ENCODE results near the gene MRPL28. TPM values are rescaled to one million over a fixed set of nuclear protein-coding genes. Genes with fewer than 3 reads are reported as not detected.
"Not testable (repeated sequence)": the region's sequence is repeated elsewhere in the genome, so short reads cannot be mapped to it uniquely, and the experiment has no call there.

MRPL28 gene
- total RNA-seq, 4 donors from 2014 or later, result 45.1 to 79.5 (median 65.3) TPM

GRCh38 chr16:378821-379182 lies 8.5 kb upstream of the MRPL28 start:
- Histone ChIP-seq H3K36me3 (peaks cover 0 to 42% (median 8%) of the 10 kb centered on the region in 3 donors), H3K4me3 (no peak overlapping the region), H3K27ac (no peak overlapping the region), H3K9me3 (no peaks in the 10 kb centered on the region), H3K27me3 (no peaks in the 10 kb centered on the region), H3K4me1 (peaks cover 0 to 43% (median 13%) of the 10 kb centered on the region in 4 donors)
- TF ChIP-seq POLR2A (IDR thresholded peaks at IDR 0.05) (no peak), EP300 (IDR thresholded peaks at IDR 0.05) (no peak)
- TF ChIP-seq, protein P1, sequence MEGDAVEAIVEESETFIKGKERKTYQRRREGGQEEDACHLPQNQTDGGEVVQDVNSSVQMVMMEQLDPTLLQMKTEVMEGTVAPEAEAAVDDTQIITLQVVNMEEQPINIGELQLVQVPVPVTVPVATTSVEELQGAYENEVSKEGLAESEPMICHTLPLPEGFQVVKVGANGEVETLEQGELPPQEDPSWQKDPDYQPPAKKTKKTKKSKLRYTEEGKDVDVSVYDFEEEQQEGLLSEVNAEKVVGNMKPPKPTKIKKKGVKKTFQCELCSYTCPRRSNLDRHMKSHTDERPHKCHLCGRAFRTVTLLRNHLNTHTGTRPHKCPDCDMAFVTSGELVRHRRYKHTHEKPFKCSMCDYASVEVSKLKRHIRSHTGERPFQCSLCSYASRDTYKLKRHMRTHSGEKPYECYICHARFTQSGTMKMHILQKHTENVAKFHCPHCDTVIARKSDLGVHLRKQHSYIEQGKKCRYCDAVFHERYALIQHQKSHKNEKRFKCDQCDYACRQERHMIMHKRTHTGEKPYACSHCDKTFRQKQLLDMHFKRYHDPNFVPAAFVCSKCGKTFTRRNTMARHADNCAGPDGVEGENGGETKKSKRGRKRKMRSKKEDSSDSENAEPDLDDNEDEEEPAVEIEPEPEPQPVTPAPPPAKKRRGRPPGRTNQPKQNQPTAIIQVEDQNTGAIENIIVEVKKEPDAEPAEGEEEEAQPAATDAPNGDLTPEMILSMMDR (IDR thresholded peaks at IDR 0.05), result no peak
- WGBS, 2 donors, result 52 to 80% methylated on average over 12 to 14 of the region's 14 CpGs
- DNase-seq (ENCODE audit: low spot score in 2 of 2), result no peak

DNA sequence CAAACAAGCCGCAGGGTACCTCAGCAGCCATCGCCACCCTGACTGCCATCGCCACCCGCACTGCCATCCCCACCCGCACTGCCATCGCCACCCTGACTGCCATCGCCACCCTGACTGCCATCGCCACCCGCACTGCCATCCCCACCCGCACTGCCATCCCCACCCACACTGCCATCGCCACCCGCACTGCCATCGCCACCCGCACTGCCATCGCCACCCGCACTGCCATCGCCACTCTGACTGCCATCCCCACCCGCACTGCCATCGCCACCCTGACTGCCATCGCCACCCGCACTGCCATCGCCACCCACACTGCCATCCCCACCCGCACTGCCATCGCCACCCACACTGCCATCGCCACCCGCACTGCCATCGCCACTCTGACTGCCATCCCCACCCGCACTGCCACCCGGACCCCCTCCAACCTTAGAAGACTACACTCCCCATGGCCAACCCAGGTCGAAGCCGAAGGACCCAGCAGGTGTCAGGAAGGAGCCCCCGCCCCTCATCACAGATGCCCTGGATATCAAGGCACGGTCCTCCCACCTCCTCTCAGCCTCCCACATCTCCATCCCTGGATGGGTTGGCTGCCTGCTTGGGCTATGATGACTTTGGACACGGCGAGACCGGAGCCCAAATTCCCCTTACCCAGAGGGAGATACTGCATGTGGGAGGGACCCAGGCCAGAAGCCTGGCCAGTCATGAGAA lies 7.9 kb upstream of the MRPL28 start:
- not testable (repeated sequence) for H3K27me3 ChIP-seq; H3K9me3 ChIP-seq; DNase-seq (ENCODE audit: low spot score in 2 of 2); H3K27ac ChIP-seq; H3K4me3 ChIP-seq
- H3K36me3 ChIP-seq, result peaks cover 0 to 47% (median 9%) of the 10 kb centered on the region in 3 donors
- H3K4me1 ChIP-seq, result peaks cover 0 to 38% (median 11%) of the 10 kb centered on the region in 4 donors
- 84 to 86% methylated on average over 28 to 35 of the region's 36 CpGs for WGBS, 2 donors

GRCh38 chr16:377419-377951 lies 7.1 kb upstream of the MRPL28 start:
- H3K27ac ChIP-seq, result no peak overlapping the region
- H3K4me1 ChIP-seq, result peaks cover 0 to 30% (median 7%) of the 10 kb centered on the region in 4 donors
- TF ChIP-seq POLR2A (IDR thresholded peaks at IDR 0.05) (no peak), EP300 (IDR thresholded peaks at IDR 0.05) (no peak)
- TF ChIP-seq, protein P1 (IDR thresholded peaks at IDR 0.05), result no peak
- no peaks in the 10 kb centered on the region for H3K9me3 ChIP-seq
- no peak for DNase-seq (ENCODE audit: low spot score in 2 of 2)
- H3K27me3 ChIP-seq, result no peaks in the 10 kb centered on the region
- 83 to 89% methylated on average over 42 of the region's 42 CpGs for WGBS, 2 donors
- peaks cover 0 to 55% (median 9%) of the 10 kb centered on the region in 3 donors for H3K36me3 ChIP-seq
- no peak overlapping the region for H3K4me3 ChIP-seq

GRCh38 chr16:376817-377418 lies 6.6 kb upstream of the MRPL28 start:
- H3K27ac ChIP-seq, result no peak overlapping the region
- 88 to 90% methylated on average over 25 to 26 of the region's 26 CpGs for WGBS, 2 donors
- H3K36me3 ChIP-seq, result peaks cover 0 to 60% (median 9%) of the 10 kb centered on the region in 3 donors
- H3K27me3 ChIP-seq, result no peaks in the 10 kb centered on the region
- H3K4me3 ChIP-seq, result no peak overlapping the region
- peaks cover 0 to 28% (median 7%) of the 10 kb centered on the region in 4 donors for H3K4me1 ChIP-seq
- TF ChIP-seq, protein P1 (IDR thresholded peaks at IDR 0.05), result no peak
- DNase-seq (ENCODE audit: low spot score in 2 of 2), result no peak
- no peaks in the 10 kb centered on the region for H3K9me3 ChIP-seq

GRCh38 chr16:375927-376816 lies 5.8 kb upstream of the MRPL28 start:
- no peaks in the 10 kb centered on the region for H3K9me3 ChIP-seq
- 89 to 94% methylated on average over 23 to 44 of the region's 44 CpGs for WGBS, 2 donors
- no peak for DNase-seq (ENCODE audit: low spot score in 2 of 2)
- H3K4me1 ChIP-seq, result peaks cover 0 to 31% (median 8%) of the 10 kb centered on the region in 4 donors
- no peak overlapping the region for H3K27ac ChIP-seq
- H3K36me3 ChIP-seq, result peaks cover 0 to 67% (median 9%) of the 10 kb centered on the region in 3 donors
- no peak for TF ChIP-seq EP300 (IDR thresholded peaks at IDR 0.05)
- TF ChIP-seq, protein P1 (IDR thresholded peaks at IDR 0.05), result no peak
- TF ChIP-seq POLR2A (IDR thresholded peaks at IDR 0.05), result no peak
- H3K27me3 ChIP-seq, result no peaks in the 10 kb centered on the region
- no peak overlapping the region for H3K4me3 ChIP-seq

All from tibial nerve (tissue), 4 donors.